SH-SY5Y (cell line): ENCODE results near the gene OBSL1.

Experiments
- GATA2 ChIP-seq: IDR thresholded peaks from 2 replicates; pipeline ENCODE4 v1.6.1; 2011; ENCODE audit warnings: mild to moderate bottlenecking, low read depth, low read length
- GATA3 ChIP-seq: IDR thresholded peaks from 2 replicates; pipeline ENCODE4 v1.6.1; 2011; ENCODE audit warnings: low read depth, mild to moderate bottlenecking, low read length, moderate library complexity

DNA sequence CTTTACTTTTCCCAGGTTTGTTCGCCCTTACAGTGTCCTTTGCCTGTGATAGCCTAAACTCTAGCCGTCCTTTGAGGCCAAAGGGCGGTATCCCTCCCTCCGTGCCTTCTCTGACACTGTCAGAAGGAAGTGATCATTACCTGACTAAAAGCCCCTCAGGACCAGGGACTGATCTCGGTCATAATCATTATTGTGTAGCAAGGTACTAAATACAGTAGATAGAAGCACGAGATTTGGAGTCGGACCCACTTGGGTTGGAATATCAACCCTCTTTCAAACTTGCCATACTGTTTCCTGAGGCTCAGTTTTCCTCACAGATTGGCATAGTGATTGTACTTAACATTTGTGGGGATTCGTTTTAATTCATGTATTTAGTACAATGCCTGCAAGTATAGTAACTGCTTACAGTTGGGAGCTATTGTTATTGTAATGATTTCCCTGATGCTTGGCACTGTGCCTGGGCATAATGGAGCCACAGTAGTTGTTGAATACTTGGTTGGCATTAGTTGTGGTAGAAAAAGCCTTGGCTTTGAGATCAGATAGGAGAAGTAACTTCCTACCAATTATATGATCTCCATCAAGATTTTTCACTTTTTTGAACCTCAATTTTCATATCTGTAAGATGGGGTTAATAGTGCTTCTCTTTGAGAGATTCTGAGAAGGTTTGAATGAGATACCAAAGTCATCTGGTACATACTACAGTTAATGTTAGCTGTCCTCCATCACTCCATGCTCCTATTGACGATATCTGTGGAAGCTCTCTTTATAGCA, 27.2 kb upstream of the OBSL1 start:
- no peak for TF ChIP-seq GATA2
- no peak for TF ChIP-seq GATA3
